KMS-11 (cell line): ENCODE results near the gene GHRH.

Source experiments
- H2AFZ ChIP-seq: fragments of 200-600 bp; sonication (generic); 2 replicates; pipeline ENCODE4 v1.6.1; 2016; ENCODE audit warnings: antibody characterized with exemption, mixed run types, low read depth
- H3K27ac ChIP-seq: fragments of 200-600 bp; sonication (generic); 2 replicates; pipeline ENCODE4 v1.6.1; 2016; ENCODE audit warnings: mild to moderate bottlenecking, mixed run types
- H3K27me3 ChIP-seq: fragments of 200-600 bp; sonication (generic); 2 replicates; pipeline ENCODE4 v1.6.1; 2017; ENCODE audit warnings: mild to moderate bottlenecking, low read depth, mixed run types, moderate library complexity; ENCODE audit not compliant: insufficient read depth
- H3K36me3 ChIP-seq: fragments of 200-600 bp; sonication (generic); 2 replicates; pipeline ENCODE4 v1.6.1; 2017; ENCODE audit warnings: mild to moderate bottlenecking, mixed run types; ENCODE audit not compliant: insufficient read depth
- H3K4me1 ChIP-seq: fragments of 200-600 bp; sonication (generic); 2 replicates; pipeline ENCODE4 v1.6.1; 2016; ENCODE audit warnings: mild to moderate bottlenecking, low read depth, mixed run types; ENCODE audit not compliant: poor library complexity, severe bottlenecking
- H3K4me2 ChIP-seq: fragments of 200-600 bp; sonication (generic); 2 replicates; pipeline ENCODE4 v1.7.0; 2016; ENCODE audit warnings: mild to moderate bottlenecking, mixed run types
- H3K4me3 ChIP-seq: fragments of 200-600 bp; sonication (generic); IDR thresholded peaks from 2 replicates; pipeline ENCODE4 v1.6.1; 2017; ENCODE audit warnings: low read depth, low read length, mixed read lengths; ENCODE audit not compliant: insufficient read depth
- H3K79me2 ChIP-seq: fragments of 200-600 bp; sonication (generic); 2 replicates; pipeline ENCODE4 v1.6.1; 2016; ENCODE audit warnings: low read depth, mixed run types; ENCODE audit not compliant: insufficient read depth
- H3K9ac ChIP-seq: fragments of 200-600 bp; sonication (generic); 2 replicates; pipeline ENCODE4 v1.6.1; 2016; ENCODE audit warnings: mild to moderate bottlenecking, mixed run types
- H4K20me1 ChIP-seq: fragments of 200-600 bp; sonication (generic); 2 replicates; pipeline ENCODE4 v1.6.1; 2016; ENCODE audit warnings: mild to moderate bottlenecking, mixed run types; ENCODE audit not compliant: insufficient read depth
- TF ChIP-seq, protein P1 (sequence below): fragments of 200-600 bp; sonication (generic); conservative IDR thresholded peaks from 2 replicates; pipeline ENCODE4 v1.6.1; 2017; ENCODE audit warnings: low read depth, mild to moderate bottlenecking, antibody characterized with exemption, low read length, moderate library complexity, mixed read lengths

GHRH gene, protein sequence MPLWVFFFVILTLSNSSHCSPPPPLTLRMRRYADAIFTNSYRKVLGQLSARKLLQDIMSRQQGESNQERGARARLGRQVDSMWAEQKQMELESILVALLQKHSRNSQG

DNA sequence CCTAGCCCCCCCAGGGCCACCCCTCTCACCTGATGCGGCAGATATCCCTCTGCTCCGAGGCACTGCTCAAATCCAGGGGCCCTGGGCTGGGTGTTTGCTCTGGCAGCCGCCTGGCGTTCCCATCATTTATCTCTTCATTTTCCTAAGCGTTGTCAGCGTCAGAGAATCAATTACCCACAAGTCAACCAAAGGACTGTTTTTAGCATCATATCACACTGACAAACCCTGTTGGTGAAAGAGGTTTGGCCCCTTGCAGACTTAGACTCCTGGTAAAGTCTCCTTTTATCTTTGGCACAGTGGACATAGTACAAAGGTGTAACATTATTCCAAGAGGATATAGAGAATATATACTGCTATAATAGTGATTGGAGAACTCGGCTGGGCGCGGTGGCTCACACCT, at the start of gene GHRH:
TSS of gene GHRH (minus strand) at position 101 of the 400 bp plus-strand sequence. CDS start 4,925 bp downstream, outside the sequence.
- Histone ChIP-seq H3K27ac (no peak within 1 kb of the TSS), H3K9ac (no peak within 1 kb of the TSS), H3K27me3 (peaks cover 5% of the 10 kb centered on the region; the same call in 1 of the 2 replicates), H3K36me3 (no peaks in the 10 kb centered on the region), H3K4me3 (no peak within 1 kb of the TSS), H3K4me2 (no peak within 1 kb of the TSS), H3K4me1 (no peaks in the 10 kb centered on the region), H2AFZ (no peak within 1 kb of the TSS), H4K20me1 (no peaks in the 10 kb centered on the region), H3K79me2 (no peaks in the 10 kb centered on the region)
- TF ChIP-seq, protein P1, sequence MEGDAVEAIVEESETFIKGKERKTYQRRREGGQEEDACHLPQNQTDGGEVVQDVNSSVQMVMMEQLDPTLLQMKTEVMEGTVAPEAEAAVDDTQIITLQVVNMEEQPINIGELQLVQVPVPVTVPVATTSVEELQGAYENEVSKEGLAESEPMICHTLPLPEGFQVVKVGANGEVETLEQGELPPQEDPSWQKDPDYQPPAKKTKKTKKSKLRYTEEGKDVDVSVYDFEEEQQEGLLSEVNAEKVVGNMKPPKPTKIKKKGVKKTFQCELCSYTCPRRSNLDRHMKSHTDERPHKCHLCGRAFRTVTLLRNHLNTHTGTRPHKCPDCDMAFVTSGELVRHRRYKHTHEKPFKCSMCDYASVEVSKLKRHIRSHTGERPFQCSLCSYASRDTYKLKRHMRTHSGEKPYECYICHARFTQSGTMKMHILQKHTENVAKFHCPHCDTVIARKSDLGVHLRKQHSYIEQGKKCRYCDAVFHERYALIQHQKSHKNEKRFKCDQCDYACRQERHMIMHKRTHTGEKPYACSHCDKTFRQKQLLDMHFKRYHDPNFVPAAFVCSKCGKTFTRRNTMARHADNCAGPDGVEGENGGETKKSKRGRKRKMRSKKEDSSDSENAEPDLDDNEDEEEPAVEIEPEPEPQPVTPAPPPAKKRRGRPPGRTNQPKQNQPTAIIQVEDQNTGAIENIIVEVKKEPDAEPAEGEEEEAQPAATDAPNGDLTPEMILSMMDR = no peak

DNA sequence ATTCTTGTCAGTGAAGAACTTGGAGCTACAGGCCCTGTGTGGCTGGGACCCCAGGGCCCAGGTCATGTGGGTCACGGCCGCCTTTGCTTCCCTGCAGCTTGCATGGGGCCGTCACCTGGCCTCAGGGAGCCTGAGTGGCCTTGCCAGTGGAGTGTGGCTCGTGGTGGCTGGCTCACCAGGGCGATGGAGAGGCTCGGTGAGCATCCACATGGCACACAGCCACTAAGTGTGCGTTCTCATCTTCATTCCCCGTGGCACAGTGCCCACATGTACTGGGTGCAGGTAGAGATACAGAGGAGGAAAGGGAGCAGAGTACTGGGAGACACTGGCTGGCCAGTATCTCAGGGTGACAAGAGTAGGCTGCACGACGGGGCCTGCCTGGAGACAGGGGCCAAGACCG, 49.3 kb upstream of the GHRH start:
- Histone ChIP-seq H3K9ac (no peak overlapping the region), H3K36me3 (no peaks in the 10 kb centered on the region), H3K4me3 (no peak overlapping the region), H4K20me1 (no peaks in the 10 kb centered on the region), H3K27me3 (no peaks in the 10 kb centered on the region), H3K4me1 (peaks cover 23% of the 10 kb centered on the region), H3K4me2 (no peak overlapping the region), H2AFZ (no peak overlapping the region), H3K27ac (no peak overlapping the region), H3K79me2 (no peaks in the 10 kb centered on the region)
- TF ChIP-seq, protein P1 = no peak

DNA sequence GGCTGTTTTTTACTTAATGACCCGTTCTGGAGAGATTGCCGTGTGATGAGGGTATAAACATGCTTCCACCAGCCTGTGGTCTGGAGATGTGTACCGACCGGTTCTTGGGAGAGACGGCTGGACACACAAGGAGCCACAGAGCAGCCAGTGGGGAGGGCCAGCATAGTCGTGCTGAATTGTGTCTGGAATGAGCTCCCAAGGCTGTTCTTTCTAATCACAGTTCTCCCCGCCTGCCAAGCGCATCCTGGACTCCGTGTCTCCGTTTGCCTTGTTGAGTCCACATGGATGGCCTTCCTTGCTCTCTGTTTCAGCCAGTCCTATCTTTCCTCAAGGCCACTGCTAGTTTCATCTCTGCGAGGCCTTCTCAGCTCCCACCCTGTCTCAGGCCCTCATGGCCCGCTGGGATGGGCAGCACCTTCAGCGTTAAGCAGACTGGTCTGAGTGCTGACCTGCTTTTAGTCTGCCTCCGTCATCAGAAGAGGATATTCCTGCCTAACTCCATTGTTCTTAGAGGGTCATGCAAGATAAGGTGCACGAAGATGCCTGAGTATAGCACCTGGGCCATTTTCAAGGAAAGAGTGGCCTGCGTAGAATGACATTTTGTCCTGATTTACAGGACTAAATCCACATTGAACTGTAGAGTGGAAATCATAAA, 48.4 kb upstream of the GHRH start:
- Histone ChIP-seq H3K27ac (no peak overlapping the region), H3K4me1 (peaks cover 23% of the 10 kb centered on the region), H2AFZ (no peak overlapping the region), H3K27me3 (no peaks in the 10 kb centered on the region), H3K9ac (no peak overlapping the region), H4K20me1 (no peaks in the 10 kb centered on the region), H3K4me3 (no peak overlapping the region), H3K4me2 (no peak overlapping the region), H3K79me2 (no peaks in the 10 kb centered on the region), H3K36me3 (no peaks in the 10 kb centered on the region)
- TF ChIP-seq, protein P1 = no peak

DNA sequence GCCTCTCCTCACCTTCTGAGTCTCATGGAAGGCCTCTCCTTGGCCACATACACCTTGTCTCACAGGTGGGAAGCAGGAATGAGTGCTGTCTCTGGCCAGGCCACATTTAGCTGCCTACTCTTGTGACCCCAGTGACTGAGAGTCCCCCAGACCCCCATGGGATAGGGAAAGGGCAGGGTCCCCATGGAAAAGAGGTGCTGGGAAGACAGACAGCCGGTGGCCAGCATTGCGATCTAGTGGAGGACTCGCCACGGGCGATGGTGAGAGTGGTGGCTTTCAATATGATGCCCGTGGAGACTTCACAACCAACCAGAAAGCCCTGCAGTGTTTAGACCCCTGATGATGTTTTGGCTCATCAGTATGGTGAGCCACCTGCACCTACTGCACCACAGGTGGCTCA, 47.7 kb upstream of the GHRH start:
- Histone ChIP-seq H2AFZ (no peak overlapping the region), H3K9ac (no peak overlapping the region), H3K36me3 (no peaks in the 10 kb centered on the region), H3K4me1 (peaks cover 23% of the 10 kb centered on the region), H3K79me2 (no peaks in the 10 kb centered on the region), H3K4me2 (peak overlapping the region; percentile 37; the same call in 1 of the 2 replicates), H3K27ac (peak overlapping the region; percentile 38; the same call in 1 of the 2 replicates), H3K4me3 (no peak overlapping the region), H4K20me1 (no peaks in the 10 kb centered on the region), H3K27me3 (no peaks in the 10 kb centered on the region)
- TF ChIP-seq, protein P1 = no peak
